NT2/D1 (cell line): ENCODE data around the gene BMPR1B.
"Not testable (repeated sequence)": the region's sequence is repeated elsewhere in the genome, so short reads cannot be mapped to it uniquely, and the experiment has no call there.

Source experiments
- DNase-seq: peaks from one replicate; pipeline ENCODE4 v3.0.0-alpha.2; 2011; ENCODE audit warnings: low read depth, low spot score
- H3K27me3 ChIP-seq: 2 replicates; pipeline ENCODE4 v1.6.0; 2011; ENCODE audit warnings: mild to moderate bottlenecking; ENCODE audit not compliant: insufficient read length, insufficient read depth
- H3K36me3 ChIP-seq: 2 replicates; pipeline ENCODE4 v1.6.1; 2011; ENCODE audit warnings: mild to moderate bottlenecking, low read length, mixed read lengths; ENCODE audit not compliant: insufficient read depth, insufficient read length
- H3K4me1 ChIP-seq: 2 replicates; pipeline ENCODE4 v1.5.1; 2011; ENCODE audit not compliant: insufficient read depth, insufficient read length
- H3K4me3 ChIP-seq: 2 replicates; pipeline ENCODE4 v1.5.1; 2011; ENCODE audit warnings: low read depth; ENCODE audit not compliant: insufficient read length
- H3K9ac ChIP-seq: 2 replicates; pipeline ENCODE4 v1.6.0; 2011; ENCODE audit warnings: low read depth; ENCODE audit not compliant: insufficient read length
- H3K9me3 ChIP-seq: 2 replicates; pipeline ENCODE4 v1.5.1; 2011; ENCODE audit warnings: mild to moderate bottlenecking, low read length; ENCODE audit not compliant: insufficient read depth
- SUZ12 ChIP-seq: IDR thresholded peaks from 2 replicates; pipeline ENCODE4 v1.6.1; 2011; ENCODE audit not compliant: insufficient read length, insufficient read depth; ENCODE audit errors: extremely low read depth
- YY1 ChIP-seq: IDR thresholded peaks from 2 replicates; pipeline ENCODE4 v1.6.1; 2011; ENCODE audit not compliant: insufficient read length, insufficient read depth
- ZNF274 ChIP-seq: IDR thresholded peaks from 2 replicates; pipeline ENCODE4 v1.6.1; 2011; ENCODE audit warnings: mild to moderate bottlenecking, low read depth, low read length

Gene BMPR1B

GRCh38 chr4:94814237-94814636 is 56.5 kb downstream of the BMPR1B start:
- DNase-seq, result no peak
- TF ChIP-seq YY1 (no peak), ZNF274 (no peak), SUZ12 (no peak)

GRCh38 chr4:94819371-94820168 is 61.8 kb downstream of the BMPR1B start:
- Histone ChIP-seq H3K4me3 (no peak overlapping the region), H3K9me3 (no peaks in the 10 kb centered on the region), H3K27me3 (no peaks in the 10 kb centered on the region), H3K4me1 (no peaks in the 10 kb centered on the region), H3K9ac (no peak overlapping the region), H3K36me3 (no peaks in the 10 kb centered on the region)
- no peak for DNase-seq
- TF ChIP-seq SUZ12 (no peak), ZNF274 (no peak), YY1 (no peak)

More at GRCh38 chr4:94814237-94814636, 56.5 kb downstream of the BMPR1B start:
- no peaks in the 10 kb centered on the region for H3K27me3 ChIP-seq
- H3K9me3 ChIP-seq, result no peaks in the 10 kb centered on the region
- no peak overlapping the region for H3K9ac ChIP-seq
- H3K36me3 ChIP-seq, result no peaks in the 10 kb centered on the region
- no peaks in the 10 kb centered on the region for H3K4me1 ChIP-seq
- no peak overlapping the region for H3K4me3 ChIP-seq

GRCh38 chr4:94826206-94826605 is 68.5 kb downstream of the BMPR1B start:
- TF ChIP-seq YY1 (no peak), ZNF274 (no peak), SUZ12 (no peak)
- no peaks in the 10 kb centered on the region for H3K27me3 ChIP-seq
- H3K9me3 ChIP-seq, result no peaks in the 10 kb centered on the region
- H3K36me3 ChIP-seq, result no peaks in the 10 kb centered on the region
- no peak overlapping the region for H3K9ac ChIP-seq
- no peak for DNase-seq
- H3K4me1 ChIP-seq, result no peaks in the 10 kb centered on the region
- no peak overlapping the region for H3K4me3 ChIP-seq

GRCh38 chr4:94827481-94828110 is 69.8 kb downstream of the BMPR1B start:
- TF ChIP-seq ZNF274 (no peak), YY1 (no peak), SUZ12 (no peak)
- Histone ChIP-seq H3K27me3 (no peaks in the 10 kb centered on the region), H3K9me3 (no peaks in the 10 kb centered on the region), H3K36me3 (no peaks in the 10 kb centered on the region), H3K4me3 (no peak overlapping the region), H3K4me1 (no peaks in the 10 kb centered on the region), H3K9ac (no peak overlapping the region)
- no peak for DNase-seq

- Histone ChIP-seq H3K9ac (no peak overlapping the region), H3K4me1 (no peaks in the 10 kb centered on the region), H3K9me3 (no peaks in the 10 kb centered on the region), H3K4me3 (no peak overlapping the region), H3K27me3 (no peaks in the 10 kb centered on the region), H3K36me3 (no peaks in the 10 kb centered on the region)
- DNase-seq, result no peak
- no peak for TF ChIP-seq SUZ12
- TF ChIP-seq YY1, result no peak
- no peak for TF ChIP-seq ZNF274
Measured at GRCh38 chr4:94828882-94829281, 71.1 kb downstream of the BMPR1B start.

GRCh38 chr4:94831607-94832006 is 73.9 kb downstream of the BMPR1B start:
- Histone ChIP-seq H3K36me3 (no peaks in the 10 kb centered on the region), H3K27me3 (no peaks in the 10 kb centered on the region), H3K9ac (no peak overlapping the region), H3K4me1 (no peaks in the 10 kb centered on the region), H3K9me3 (no peaks in the 10 kb centered on the region), H3K4me3 (no peak overlapping the region)
- DNase-seq, result no peak
- TF ChIP-seq ZNF274, result no peak

- H3K9ac ChIP-seq, H3K4me3 ChIP-seq, H3K27me3 ChIP-seq, H3K4me1 ChIP-seq, H3K9me3 ChIP-seq, DNase-seq, H3K36me3 ChIP-seq: not testable (repeated sequence)
Measured at GRCh38 chr4:94832329-94832728, 74.6 kb downstream of the BMPR1B start.

GRCh38 chr4:94833394-94833793 is 75.6 kb downstream of the BMPR1B start:
- H3K4me3 ChIP-seq, result no peak overlapping the region
- no peaks in the 10 kb centered on the region for H3K27me3 ChIP-seq
- no peaks in the 10 kb centered on the region for H3K36me3 ChIP-seq
- no peaks in the 10 kb centered on the region for H3K9me3 ChIP-seq
- no peak for TF ChIP-seq YY1
- H3K9ac ChIP-seq, result no peak overlapping the region
- H3K4me1 ChIP-seq, result no peaks in the 10 kb centered on the region
- no peak for DNase-seq
